Spleen (tissue), 7 donors: ENCODE data around the gene IRX2.

Experiments used
- CTCF ChIP-seq, 11 experiments: fragments of 200-600 bp in 7 of 11; fragments of 450-650 bp in 4 of 11; sonication (generic) in 4 of 11; IDR thresholded peaks in 8 of 11; conservative IDR thresholded peaks in 3 of 11; 1 replicate in 7 of 11; 2 replicates in 4 of 11; pipeline versions ENCODE4 v1.4.0 to v1.8.0; 2016 to 2021; ENCODE audit warnings: antibody characterized with exemption in 11 of 11, inconsistent platforms in 4 of 11, mild to moderate bottlenecking in 1 of 11
- POLR2AphosphoS5 ChIP-seq, 3 donors: sonication (generic); formaldehyde crosslinking; IDR thresholded peaks; one replicate each; pipeline ENCODE4 v1.5.1; 2017; ENCODE audit warnings: antibody characterized with exemption in 3 of 3
- donor health status: DM: no; HTN: no; CAD: no; lungs with moderate emphysema.
- donor health status: DM: no; HTN: no; CAD: no.
- donor health status: DM: no; HTN: no; CAD: no.

- TF ChIP-seq CTCF (IDR thresholded peaks at IDR 0.05 in 8 of 11, conservative IDR thresholded peaks at IDR 0.05 in 3 of 11) (no peak), POLR2AphosphoS5 (IDR thresholded peaks at IDR 0.05) (no peak)
Observed at GRCh38 chr5:2761921-2762488, 10.5 kb upstream of the IRX2 start.
